ENCODE measurements around the gene GNAQ. TPM values are rescaled to one million over a fixed set of nuclear protein-coding genes. Genes with fewer than 3 reads are reported as not detected.

The GNAQ gene
- total RNA-seq, 1 experiment from 2014 or later = 0.51 TPM

DNA sequence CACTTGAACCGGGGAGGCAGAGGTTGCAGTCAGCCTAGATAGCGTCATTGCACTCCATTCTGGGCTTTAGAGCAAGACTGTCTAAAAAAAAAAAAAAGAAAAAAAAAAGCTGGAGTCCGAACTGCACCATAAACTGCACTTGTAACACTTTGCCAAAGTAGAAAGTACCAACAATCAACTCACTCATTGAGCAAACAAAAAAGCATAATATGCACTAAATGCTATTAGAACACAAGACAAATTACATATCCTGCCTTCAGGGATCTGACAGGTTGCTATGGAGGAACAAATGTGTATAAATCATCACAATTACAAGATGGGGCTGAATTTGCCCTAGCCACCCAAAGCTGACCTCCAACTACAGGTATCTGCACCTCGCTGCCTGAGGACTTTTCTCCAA is 27.9 kb downstream of the GNAQ start:
- no peaks in the 10 kb centered on the region for H3F3A ChIP-seq (ENCODE audit: low read length, unreplicated experiment)
- no peaks in the 10 kb centered on the region for H3K9me3 ChIP-seq (ENCODE audit: low read length)
- ChIA-PET POLR2A (ENCODE audit: unreplicated experiment) (no interaction called here), CTCF (no interaction called here)
- no peaks in the 10 kb centered on the region for H4K20me1 ChIP-seq (ENCODE audit: low read length)
- H3K27me3 ChIP-seq (ENCODE audit: low read length) = no peaks in the 10 kb centered on the region
- no peak overlapping the region for H3K27ac ChIP-seq (ENCODE audit: low read length)
- no peak for ATAC-seq
- no peak overlapping the region for H2AFZ ChIP-seq (ENCODE audit: low read length)
- H3K9me2 ChIP-seq (replicated peaks; ENCODE audit: low read length) = no peaks in the 10 kb centered on the region
- H3K4me2 ChIP-seq (ENCODE audit: low read length) = no peak overlapping the region
- no peak for DNase-seq
- BruUV-seq (replicated peaks) = no TSS peak
- no peaks in the 10 kb centered on the region for H3K79me2 ChIP-seq (ENCODE audit: low read length)
- H3K9ac ChIP-seq (ENCODE audit: low read length) = no peak overlapping the region
- H3K36me3 ChIP-seq (ENCODE audit: low read depth, low read length) = no peaks in the 10 kb centered on the region
- TF ChIP-seq EZH2 (IDR thresholded peaks at IDR 0.05; ENCODE audit: low read length, unreplicated experiment) = no peak
- no peak overlapping the region for H3K4me3 ChIP-seq (ENCODE audit: low read length)
- intact Hi-C loops (cut with micrococcal nuclease) = no loop called here
- H3K4me1 ChIP-seq (ENCODE audit: insufficient read depth, low read length) = no peaks in the 10 kb centered on the region

DNA sequence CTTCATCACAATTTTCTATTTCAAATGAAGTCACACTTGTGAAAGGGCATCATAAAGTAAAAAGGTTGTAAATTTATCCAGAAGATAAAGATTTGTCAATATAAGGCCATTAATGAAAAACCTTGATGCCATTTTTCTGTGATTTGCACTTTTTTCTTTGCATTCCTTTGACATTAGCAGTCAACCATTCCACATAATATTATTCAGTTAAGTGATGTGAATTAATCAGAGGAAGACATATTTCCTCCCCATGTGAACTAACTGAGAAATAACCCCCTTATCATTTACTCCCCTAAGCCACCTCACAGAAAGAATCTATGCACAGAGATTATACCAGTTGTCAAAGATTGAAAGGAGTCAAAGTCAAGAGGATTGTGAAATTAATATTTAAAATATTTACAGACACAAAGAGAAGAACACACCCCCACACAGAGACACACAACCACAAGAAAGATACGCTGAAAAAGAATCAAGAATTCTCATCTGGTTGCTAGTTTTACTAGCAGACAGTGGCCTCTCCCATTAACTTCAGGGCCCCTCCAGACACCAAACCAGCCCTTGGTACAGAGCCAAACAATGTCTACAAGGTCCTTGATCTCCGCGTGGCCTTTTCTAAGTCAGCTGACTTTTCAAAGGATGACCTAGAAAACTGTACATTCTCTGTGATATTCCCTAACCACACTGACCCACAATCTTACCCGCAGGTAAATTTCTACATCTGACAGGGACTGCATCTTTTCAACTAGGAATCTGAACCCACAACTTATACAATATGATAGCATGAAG is 29.5 kb downstream of the GNAQ start:
- intact Hi-C loops (cut with micrococcal nuclease) = no loop called here
- no peaks in the 10 kb centered on the region for H3K79me2 ChIP-seq (ENCODE audit: low read length)

DNA sequence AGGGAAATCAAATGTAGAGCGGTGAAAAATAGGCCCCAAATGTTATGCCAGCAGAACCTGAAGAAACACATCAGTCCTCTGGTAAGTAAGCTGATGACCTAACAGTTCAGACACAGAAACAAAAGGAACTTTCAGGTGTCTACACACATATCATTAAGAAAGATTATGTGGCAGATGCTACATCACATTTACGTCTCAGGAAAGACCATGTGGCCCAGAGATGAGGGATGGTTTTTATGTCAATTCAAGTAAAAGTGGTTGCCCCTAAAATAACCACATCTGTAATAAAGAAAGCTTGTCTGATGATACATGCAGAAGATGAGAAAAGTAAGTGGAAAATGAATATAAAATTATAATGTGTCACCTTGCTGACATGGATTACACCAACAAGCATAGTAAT is 31.4 kb downstream of the GNAQ start:
- H3K27ac ChIP-seq (ENCODE audit: low read length) = no peak overlapping the region
- no peak for ATAC-seq
- CTCF ChIA-PET = no interaction called here

More for the DNA sequence above, 29.5 kb downstream of the GNAQ start:
- H3K27me3 ChIP-seq (ENCODE audit: low read length) = no peaks in the 10 kb centered on the region
- ATAC-seq (no peak), DNase-seq (no peak)
- no peak overlapping the region for H3K4me2 ChIP-seq (ENCODE audit: low read length)
- no peak overlapping the region for H2AFZ ChIP-seq (ENCODE audit: low read length)
- ChIA-PET POLR2A (ENCODE audit: unreplicated experiment) (no interaction called here), CTCF (interaction anchor here (0.7 kb wide), 1 partner anchor 8 kb away, joined by 4 read pairs; no protein-coding TSS in a partner anchor)
- no peaks in the 10 kb centered on the region for H4K20me1 ChIP-seq (ENCODE audit: low read length)
- H3K4me1 ChIP-seq (ENCODE audit: insufficient read depth, low read length) = no peaks in the 10 kb centered on the region
- H3F3A ChIP-seq (ENCODE audit: low read length, unreplicated experiment) = no peaks in the 10 kb centered on the region
- no peaks in the 10 kb centered on the region for H3K36me3 ChIP-seq (ENCODE audit: low read depth, low read length)
- H3K9ac ChIP-seq (ENCODE audit: low read length) = no peak overlapping the region
- TF ChIP-seq EZH2 (IDR thresholded peaks at IDR 0.05; ENCODE audit: low read length, unreplicated experiment) (no peak), EZH2phosphoT487 (IDR thresholded peaks at IDR 0.05; ENCODE audit: borderline replicate concordance, low read length) (no peak)
- TF ChIP-seq, protein P1, sequence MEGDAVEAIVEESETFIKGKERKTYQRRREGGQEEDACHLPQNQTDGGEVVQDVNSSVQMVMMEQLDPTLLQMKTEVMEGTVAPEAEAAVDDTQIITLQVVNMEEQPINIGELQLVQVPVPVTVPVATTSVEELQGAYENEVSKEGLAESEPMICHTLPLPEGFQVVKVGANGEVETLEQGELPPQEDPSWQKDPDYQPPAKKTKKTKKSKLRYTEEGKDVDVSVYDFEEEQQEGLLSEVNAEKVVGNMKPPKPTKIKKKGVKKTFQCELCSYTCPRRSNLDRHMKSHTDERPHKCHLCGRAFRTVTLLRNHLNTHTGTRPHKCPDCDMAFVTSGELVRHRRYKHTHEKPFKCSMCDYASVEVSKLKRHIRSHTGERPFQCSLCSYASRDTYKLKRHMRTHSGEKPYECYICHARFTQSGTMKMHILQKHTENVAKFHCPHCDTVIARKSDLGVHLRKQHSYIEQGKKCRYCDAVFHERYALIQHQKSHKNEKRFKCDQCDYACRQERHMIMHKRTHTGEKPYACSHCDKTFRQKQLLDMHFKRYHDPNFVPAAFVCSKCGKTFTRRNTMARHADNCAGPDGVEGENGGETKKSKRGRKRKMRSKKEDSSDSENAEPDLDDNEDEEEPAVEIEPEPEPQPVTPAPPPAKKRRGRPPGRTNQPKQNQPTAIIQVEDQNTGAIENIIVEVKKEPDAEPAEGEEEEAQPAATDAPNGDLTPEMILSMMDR (conservative IDR thresholded peaks at IDR 0.05; ENCODE audit: low read depth, low read length) = no peak
- H3K9me2 ChIP-seq (replicated peaks; ENCODE audit: low read length) = no peaks in the 10 kb centered on the region
- H3K9me3 ChIP-seq (ENCODE audit: low read length) = no peaks in the 10 kb centered on the region
- H3K27ac ChIP-seq (ENCODE audit: low read length) = no peak overlapping the region
- BruUV-seq (replicated peaks) = no TSS peak
- no peak overlapping the region for H3K4me3 ChIP-seq (ENCODE audit: low read length)

More for the DNA sequence above, 31.4 kb downstream of the GNAQ start:
- no peaks in the 10 kb centered on the region for H3K79me2 ChIP-seq (ENCODE audit: low read length)
- no TSS peak for BruUV-seq (replicated peaks)
- POLR2A ChIA-PET (ENCODE audit: unreplicated experiment) = no interaction called here
- H3K4me1 ChIP-seq (ENCODE audit: insufficient read depth, low read length) = no peaks in the 10 kb centered on the region
- H2AFZ ChIP-seq (ENCODE audit: low read length) = no peak overlapping the region
- intact Hi-C loops (cut with micrococcal nuclease) = no loop called here
- no peak overlapping the region for H3K9ac ChIP-seq (ENCODE audit: low read length)
- no peaks in the 10 kb centered on the region for H4K20me1 ChIP-seq (ENCODE audit: low read length)
- H3K4me2 ChIP-seq (ENCODE audit: low read length) = no peak overlapping the region
- H3K36me3 ChIP-seq (ENCODE audit: low read depth, low read length) = no peaks in the 10 kb centered on the region
- no peaks in the 10 kb centered on the region for H3K9me3 ChIP-seq (ENCODE audit: low read length)
- no peaks in the 10 kb centered on the region for H3K27me3 ChIP-seq (ENCODE audit: low read length)
- no peak overlapping the region for H3K4me3 ChIP-seq (ENCODE audit: low read length)
- TF ChIP-seq, protein P1 (conservative IDR thresholded peaks at IDR 0.05; ENCODE audit: low read depth, low read length) = no peak
- TF ChIP-seq EZH2 (IDR thresholded peaks at IDR 0.05; ENCODE audit: low read length, unreplicated experiment) = no peak
- DNase-seq = no peak
- no peaks in the 10 kb centered on the region for H3F3A ChIP-seq (ENCODE audit: low read length, unreplicated experiment)
- no peaks in the 10 kb centered on the region for H3K9me2 ChIP-seq (replicated peaks; ENCODE audit: low read length)
